Endothelial cell of umbilical vein (primary cell): ENCODE results near the gene CABP2. TPM values are rescaled to one million over a fixed set of nuclear protein-coding genes. Genes with fewer than 3 reads are reported as not detected.

Experiments
- BruUV-seq: library from RNA; stranded (reverse); fragments of 400-500 nt; replicated peaks from 2 replicates; lab custom pipeline; 2021; lab: Mats Ljungman, UMichigan
- CTCF ChIA-PET: fragments of 300-600, 350-600 bp; sonication (Branson Sonifier 250); formaldehyde crosslinking; loops from one replicate; lab custom pipeline; 2021; ENCODE audit warnings: antibody characterized with exemption, inconsistent platforms; lab: Charles Lee
- POLR2A ChIA-PET: fragments of 300-600, 350-600 bp; sonication (Branson Sonifier 250); formaldehyde crosslinking; loops from one replicate; lab custom pipeline; 2021; ENCODE audit warnings: antibody characterized with exemption, inconsistent platforms; lab: Charles Lee
- DNase-seq: peaks from one replicate; pipeline ENCODE4 v3.0.0-alpha.2; 2011; ENCODE audit warnings: low read depth, low spot score
- FAIRE-seq: peaks from 2 replicates; lab custom pipeline; 2011; peaks lifted over from hg19 to GRCh38; lab: Jason Lieb, UNC
- H2AFZ ChIP-seq: 2 replicates; pipeline ENCODE4 v1.6.0; 2012; ENCODE audit warnings: low read depth, low read length, control low read depth, inconsistent platforms
- H3K27ac ChIP-seq: 2 replicates; pipeline ENCODE4 v1.5.1; 2011; ENCODE audit warnings: low read depth, mild to moderate bottlenecking, control low read depth, low read length, moderate library complexity; ENCODE audit not compliant: insufficient read depth
- H3K27me3 ChIP-seq, 2 experiments: 2 replicates each; pipeline versions ENCODE4 v1.6.0 to v1.6.1; 2011; ENCODE audit warnings: low read length in 2 of 2, mixed read lengths in 1 of 2; ENCODE audit not compliant: control insufficient read depth in 2 of 2, insufficient read depth in 2 of 2
- H3K36me3 ChIP-seq, 2 experiments: 2 replicates in 1 of 2; 3 replicates in 1 of 2; pipeline ENCODE4 v1.5.1; 2011; ENCODE audit warnings: low read length in 2 of 2, mild to moderate bottlenecking in 1 of 2, moderate library complexity in 1 of 2; ENCODE audit not compliant: control insufficient read depth in 2 of 2, insufficient read depth in 2 of 2; ENCODE audit errors: extremely low read depth in 1 of 2
- H3K4me1 ChIP-seq: 3 replicates; pipeline ENCODE4 v1.5.1; 2011; ENCODE audit warnings: mild to moderate bottlenecking, low read length; ENCODE audit not compliant: control insufficient read depth, insufficient read depth; ENCODE audit errors: extremely low read depth
- H3K4me2 ChIP-seq: 2 replicates; pipeline ENCODE4 v1.6.1; 2011; ENCODE audit warnings: low read length, control low read depth, mixed read lengths; ENCODE audit not compliant: insufficient read depth
- H3K4me3 ChIP-seq, 3 experiments: fragments of 200-600 bp in 1 of 3; sonication (generic), shearing (Covaris generic) in 1 of 3; replicated peaks in 1 of 3; 2 replicates each; pipeline ENCODE4 v1.5.1; 2011 to 2016; ENCODE audit warnings: control low read depth in 3 of 3, low read length in 3 of 3, mild to moderate bottlenecking in 2 of 3, inconsistent platforms in 1 of 3, low read depth in 1 of 3, moderate library complexity in 1 of 3; ENCODE audit not compliant: insufficient read depth in 1 of 3
- H3K79me2 ChIP-seq: 2 replicates; pipeline ENCODE4 v1.6.0; 2012; ENCODE audit warnings: low read length, inconsistent platforms; ENCODE audit not compliant: control insufficient read depth, insufficient read depth
- H3K9ac ChIP-seq: replicated peaks from 2 replicates; pipeline ENCODE3; 2011; ENCODE audit warnings: low read length, control low read depth; ENCODE audit not compliant: insufficient read depth; ENCODE audit errors: extremely low read depth
- H3K9me1 ChIP-seq: replicated peaks from 3 replicates; pipeline ENCODE4 v1.6.0; 2011; ENCODE audit warnings: mild to moderate bottlenecking, low read length; ENCODE audit not compliant: control insufficient read depth, insufficient read depth; ENCODE audit errors: extremely low read depth
- H3K9me3 ChIP-seq: replicated peaks from 2 replicates; pipeline ENCODE4 v1.5.1; 2012; ENCODE audit warnings: low read length, inconsistent platforms; ENCODE audit not compliant: control insufficient read depth, insufficient read depth
- H4K20me1 ChIP-seq: replicated peaks from 2 replicates; pipeline ENCODE3; 2011; ENCODE audit warnings: mild to moderate bottlenecking, low read length; ENCODE audit not compliant: control insufficient read depth, insufficient read depth; ENCODE audit errors: extremely low read depth
- EZH2 ChIP-seq: IDR thresholded peaks from 2 replicates; pipeline ENCODE4 v1.6.1; 2012; ENCODE audit warnings: borderline replicate concordance, low read depth, mild to moderate bottlenecking, moderate library complexity, low read length, inconsistent platforms; ENCODE audit not compliant: severe bottlenecking
- FOS ChIP-seq: IDR thresholded peaks from 2 replicates; pipeline ENCODE4 v1.6.1; 2011; ENCODE audit warnings: mild to moderate bottlenecking, low read length, moderate library complexity, borderline replicate concordance; ENCODE audit not compliant: insufficient read depth
- GATA2 ChIP-seq: IDR thresholded peaks from 2 replicates; pipeline ENCODE4 v1.7.0; 2011; ENCODE audit warnings: low read depth, mild to moderate bottlenecking, moderate library complexity, mixed read lengths, low read length; ENCODE audit not compliant: insufficient read length, insufficient read depth
- JUN ChIP-seq: IDR thresholded peaks from 2 replicates; pipeline ENCODE4 v1.6.1; 2011; ENCODE audit warnings: borderline replicate concordance, low read depth; ENCODE audit not compliant: insufficient read length, insufficient read depth
- MAX ChIP-seq: IDR thresholded peaks from 2 replicates; pipeline ENCODE4 v1.6.1; 2011; ENCODE audit not compliant: insufficient read depth, insufficient read length
- MYC ChIP-seq: IDR thresholded peaks from one replicate; pipeline ENCODE4 v1.6.1; 2011; ENCODE audit warnings: mild to moderate bottlenecking, low read depth, low read length
- POLR2A ChIP-seq: IDR thresholded peaks from 2 replicates; pipeline ENCODE4 v1.6.1; 2012; ENCODE audit warnings: low read depth, mild to moderate bottlenecking, control low read depth, low read length
- POLR2AphosphoS5 ChIP-seq: IDR thresholded peaks from 2 replicates; pipeline ENCODE4 v1.6.1; 2012; ENCODE audit warnings: low read depth, mild to moderate bottlenecking, control low read depth, low read length, moderate library complexity; ENCODE audit not compliant: insufficient read depth
- dilution Hi-C: fragments of 300-500 bp; cut with MboI; formaldehyde crosslinking; loops from one replicate; pipeline ENCODE4 v1.15.0; 2019; ENCODE audit warnings: low sequenced_read_pairs; ENCODE audit not compliant: extremely low pct_ligation_motif_present
- intact Hi-C: fragments of 100-400 bp; cut with micrococcal nuclease; formaldehyde crosslinking; loops from one replicate; pipeline ENCODE4 v1.10.0; 2022
- polyA plus RNA-seq, 4 experiments: library from polyadenylated mRNA; depleted of rRNA in 3 of 4; stranded (reverse) in 3 of 4; unstranded in 1 of 4; fragments of >200 nt; gene quantifications; 2 replicates each; pipeline versions ENCODE4 v1.2.1 to v1.2.3, GENCODE V29; 2011 to 2012; ENCODE audit warnings: missing spikeins in 1 of 4
- total RNA-seq: library from RNA; stranded (reverse); gene quantifications from 2 replicates; pipeline ENCODE4 v1.2.3, GENCODE V29; 2021
- TF ChIP-seq, protein P1 (sequence below), 2 donors: IDR thresholded peaks; 1 replicate in 1 of 2; 2 replicates in 1 of 2; pipeline ENCODE4 v1.5.1; 2011; ENCODE audit warnings: low read length in 2 of 2, mild to moderate bottlenecking in 2 of 2, moderate library complexity in 2 of 2, control low read depth in 1 of 2, inconsistent platforms in 1 of 2, low read depth in 1 of 2; ENCODE audit not compliant: insufficient read depth in 1 of 2; ENCODE audit errors: extremely low read depth in 1 of 2

Gene CABP2
- total and polyA plus RNA-seq, 2 donors (not counting 3 experiments of a cell fraction or from before 2014, with no cell fraction given), result not detected

DNA sequence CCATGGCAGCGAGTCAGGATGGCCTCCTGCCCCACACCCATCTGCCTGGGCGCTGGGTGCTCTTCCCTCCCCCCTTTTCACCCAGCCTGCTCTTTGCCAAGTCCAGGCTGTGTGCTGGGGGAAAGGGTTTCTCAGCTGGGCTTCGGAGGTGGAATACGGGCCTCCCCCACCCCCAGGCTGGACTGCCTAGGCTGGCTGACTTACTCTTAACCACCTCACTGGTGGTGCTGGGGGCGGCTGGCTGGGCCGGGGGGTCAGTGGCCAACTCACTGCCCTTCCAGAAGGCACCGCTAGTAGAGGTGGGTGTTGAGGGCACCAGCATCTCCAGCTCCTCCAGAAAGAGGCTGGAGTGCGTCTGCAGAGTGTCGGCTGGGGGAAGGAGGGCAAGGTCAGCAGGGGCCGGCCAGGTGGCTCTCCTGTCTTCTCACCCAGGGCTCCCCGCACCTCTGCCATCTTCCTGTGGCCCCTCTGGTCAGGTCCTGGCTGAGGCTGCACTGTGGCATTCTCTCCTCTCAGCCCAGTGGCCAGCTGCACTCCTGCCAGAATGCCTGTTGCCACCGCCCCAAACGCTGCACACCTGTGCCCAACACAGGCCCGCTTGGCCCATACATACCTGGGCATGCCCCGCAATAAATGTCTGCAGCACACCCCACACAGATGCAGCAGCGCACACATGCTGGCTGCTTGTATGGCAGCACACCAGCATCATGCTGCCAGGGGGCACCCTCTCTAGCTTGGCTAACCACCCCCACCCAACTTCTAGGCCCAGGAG lies 27.8 kb downstream of the CABP2 start:
- Histone ChIP-seq H3K9me1 (no peaks in the 10 kb centered on the region), H3K36me3 (peaks cover 0 to 3% of the 10 kb centered on the region in 2 experiments), H3K9ac (no peak overlapping the region), H3K27ac (no peak overlapping the region), H3K4me1 (no peaks in the 10 kb centered on the region), H3K4me3 (no peak overlapping the region), H4K20me1 (no peaks in the 10 kb centered on the region), H3K79me2 (no peaks in the 10 kb centered on the region), H3K4me2 (no peak overlapping the region), H3K9me3 (no peaks in the 10 kb centered on the region), H2AFZ (no peak overlapping the region), H3K27me3 (no peaks in the 10 kb centered on the region)
- DNase-seq, result no peak
- FAIRE-seq, result no peak
- dilution Hi-C loops (no loop called here), intact Hi-C loops (no loop called here)
- TF ChIP-seq FOS (no peak), EZH2 (no peak), JUN (no peak), GATA2 (no peak), MYC (no peak), POLR2AphosphoS5 (no peak), MAX (no peak), POLR2A (no peak)
- TF ChIP-seq, protein P1, sequence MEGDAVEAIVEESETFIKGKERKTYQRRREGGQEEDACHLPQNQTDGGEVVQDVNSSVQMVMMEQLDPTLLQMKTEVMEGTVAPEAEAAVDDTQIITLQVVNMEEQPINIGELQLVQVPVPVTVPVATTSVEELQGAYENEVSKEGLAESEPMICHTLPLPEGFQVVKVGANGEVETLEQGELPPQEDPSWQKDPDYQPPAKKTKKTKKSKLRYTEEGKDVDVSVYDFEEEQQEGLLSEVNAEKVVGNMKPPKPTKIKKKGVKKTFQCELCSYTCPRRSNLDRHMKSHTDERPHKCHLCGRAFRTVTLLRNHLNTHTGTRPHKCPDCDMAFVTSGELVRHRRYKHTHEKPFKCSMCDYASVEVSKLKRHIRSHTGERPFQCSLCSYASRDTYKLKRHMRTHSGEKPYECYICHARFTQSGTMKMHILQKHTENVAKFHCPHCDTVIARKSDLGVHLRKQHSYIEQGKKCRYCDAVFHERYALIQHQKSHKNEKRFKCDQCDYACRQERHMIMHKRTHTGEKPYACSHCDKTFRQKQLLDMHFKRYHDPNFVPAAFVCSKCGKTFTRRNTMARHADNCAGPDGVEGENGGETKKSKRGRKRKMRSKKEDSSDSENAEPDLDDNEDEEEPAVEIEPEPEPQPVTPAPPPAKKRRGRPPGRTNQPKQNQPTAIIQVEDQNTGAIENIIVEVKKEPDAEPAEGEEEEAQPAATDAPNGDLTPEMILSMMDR (IDR thresholded peaks at IDR 0.05; ENCODE audit: extremely low read depth in 1 of 2, insufficient read depth in 1 of 2, low read depth in 1 of 2, low read length in 2 of 2), result no peak
- POLR2A ChIA-PET, result no interaction called here
- CTCF ChIA-PET, result no interaction called here
- no TSS peak for BruUV-seq
